ENCODE data around the gene CASK. TPM values are rescaled to one million over a fixed set of nuclear protein-coding genes. Genes with fewer than 3 reads are reported as not detected.

CASK gene
- total RNA-seq, 1 donor from 2014 or later = 38.2 TPM

- H3K4me3 ChIP-seq = no peak overlapping the region
- intact Hi-C loops (cut with DNase I) = no loop called here
- TF ChIP-seq, protein P1, sequence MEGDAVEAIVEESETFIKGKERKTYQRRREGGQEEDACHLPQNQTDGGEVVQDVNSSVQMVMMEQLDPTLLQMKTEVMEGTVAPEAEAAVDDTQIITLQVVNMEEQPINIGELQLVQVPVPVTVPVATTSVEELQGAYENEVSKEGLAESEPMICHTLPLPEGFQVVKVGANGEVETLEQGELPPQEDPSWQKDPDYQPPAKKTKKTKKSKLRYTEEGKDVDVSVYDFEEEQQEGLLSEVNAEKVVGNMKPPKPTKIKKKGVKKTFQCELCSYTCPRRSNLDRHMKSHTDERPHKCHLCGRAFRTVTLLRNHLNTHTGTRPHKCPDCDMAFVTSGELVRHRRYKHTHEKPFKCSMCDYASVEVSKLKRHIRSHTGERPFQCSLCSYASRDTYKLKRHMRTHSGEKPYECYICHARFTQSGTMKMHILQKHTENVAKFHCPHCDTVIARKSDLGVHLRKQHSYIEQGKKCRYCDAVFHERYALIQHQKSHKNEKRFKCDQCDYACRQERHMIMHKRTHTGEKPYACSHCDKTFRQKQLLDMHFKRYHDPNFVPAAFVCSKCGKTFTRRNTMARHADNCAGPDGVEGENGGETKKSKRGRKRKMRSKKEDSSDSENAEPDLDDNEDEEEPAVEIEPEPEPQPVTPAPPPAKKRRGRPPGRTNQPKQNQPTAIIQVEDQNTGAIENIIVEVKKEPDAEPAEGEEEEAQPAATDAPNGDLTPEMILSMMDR (IDR thresholded peaks at IDR 0.05) = no peak
- H3K27me3 ChIP-seq (ENCODE audit: low read depth) = no peaks in the 10 kb centered on the region
- H3K27ac ChIP-seq = no peak overlapping the region
- H3K9me3 ChIP-seq = no peaks in the 10 kb centered on the region
- no peak for DNase-seq
- no peak for ATAC-seq
- H3K4me1 ChIP-seq = no peaks in the 10 kb centered on the region
- no peaks in the 10 kb centered on the region for H3K36me3 ChIP-seq
These were observed 252.3 kb downstream of the CASK start for GRCh38 chrX:41671082-41671481.

DNA sequence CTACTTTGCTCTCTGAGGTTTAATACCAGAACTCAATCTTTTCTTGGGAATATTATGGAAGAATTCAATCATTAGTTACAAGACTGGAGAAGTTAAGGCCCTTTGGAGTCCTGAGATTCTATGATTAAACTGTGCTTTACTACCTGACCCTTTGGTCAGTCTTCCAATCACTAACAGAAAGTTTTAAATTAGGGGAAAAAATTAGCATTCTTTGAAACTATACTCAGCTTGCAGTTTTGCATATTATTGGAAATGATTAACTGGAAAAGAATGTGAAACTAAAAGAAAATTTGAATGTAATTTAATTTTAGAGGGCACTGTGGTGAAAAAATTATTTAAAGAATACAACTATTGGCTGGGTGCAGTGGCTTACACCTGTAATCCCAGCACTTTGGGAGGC is 253.2 kb downstream of the CASK start:
- TF ChIP-seq, protein P1 (IDR thresholded peaks at IDR 0.05) = no peak
- intact Hi-C loops (cut with DNase I) = no loop called here
- DNase-seq = no peak

DNA sequence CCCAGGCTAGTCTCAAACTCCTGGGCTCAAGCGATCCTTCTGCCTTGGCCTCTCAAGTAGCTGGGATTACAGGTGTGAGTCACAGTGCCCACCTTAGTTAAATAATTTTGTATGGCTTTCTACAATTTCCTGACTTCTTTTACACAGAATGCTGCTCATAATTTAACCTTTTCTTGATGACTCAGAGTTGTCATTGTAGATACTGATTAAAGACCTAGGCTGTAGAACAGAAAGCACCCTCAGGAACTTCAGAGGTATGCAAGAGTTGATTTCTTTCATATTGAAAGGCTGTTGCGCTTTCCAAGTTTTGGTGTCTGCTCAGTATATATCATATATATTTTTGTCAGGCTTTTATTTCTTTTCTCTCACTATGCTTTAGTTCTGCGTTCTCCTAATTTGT is 255.7 kb downstream of the CASK start:
- H3K27me3 ChIP-seq (ENCODE audit: low read depth) = no peaks in the 10 kb centered on the region
- intact Hi-C loops (cut with DNase I) = no loop called here
- no peak overlapping the region for H3K4me3 ChIP-seq
- TF ChIP-seq, protein P1 (IDR thresholded peaks at IDR 0.05) = no peak
- no peak for DNase-seq
- H3K4me1 ChIP-seq = no peaks in the 10 kb centered on the region
- ATAC-seq = no peak
- H3K27ac ChIP-seq = no peak overlapping the region
- no peaks in the 10 kb centered on the region for H3K9me3 ChIP-seq
- no peaks in the 10 kb centered on the region for H3K36me3 ChIP-seq

More for the DNA sequence above, 253.2 kb downstream of the CASK start:
- H3K4me3 ChIP-seq = no peak overlapping the region
- no peak for ATAC-seq
- no peaks in the 10 kb centered on the region for H3K27me3 ChIP-seq (ENCODE audit: low read depth)
- H3K27ac ChIP-seq = no peak overlapping the region
- H3K36me3 ChIP-seq = no peaks in the 10 kb centered on the region
- no peaks in the 10 kb centered on the region for H3K9me3 ChIP-seq
- no peaks in the 10 kb centered on the region for H3K4me1 ChIP-seq

- intact Hi-C loops (cut with DNase I) = no loop called here
- TF ChIP-seq, protein P1 (IDR thresholded peaks at IDR 0.05) = no peak
- H3K27ac ChIP-seq = no peak overlapping the region
These were observed 257.1 kb downstream of the CASK start for GRCh38 chrX:41666251-41666650.

GRCh38 chrX:41665686-41666085 is 257.7 kb downstream of the CASK start:
- Histone ChIP-seq H3K27ac (no peak overlapping the region), H3K4me3 (no peak overlapping the region), H3K27me3 (ENCODE audit: low read depth) (no peaks in the 10 kb centered on the region), H3K9me3 (no peaks in the 10 kb centered on the region), H3K4me1 (no peaks in the 10 kb centered on the region), H3K36me3 (peaks cover 3% of the 10 kb centered on the region)
- intact Hi-C loops (cut with DNase I) = no loop called here
- no peak for ATAC-seq
- TF ChIP-seq, protein P1 (IDR thresholded peaks at IDR 0.05) = no peak
- no peak for DNase-seq

More at GRCh38 chrX:41666251-41666650, 257.1 kb downstream of the CASK start:
- H3K4me3 ChIP-seq = no peak overlapping the region
- ATAC-seq = no peak
- H3K27me3 ChIP-seq (ENCODE audit: low read depth) = no peaks in the 10 kb centered on the region
- no peaks in the 10 kb centered on the region for H3K4me1 ChIP-seq
- no peaks in the 10 kb centered on the region for H3K9me3 ChIP-seq
- no peak for DNase-seq
- H3K36me3 ChIP-seq = no peaks in the 10 kb centered on the region

DNA sequence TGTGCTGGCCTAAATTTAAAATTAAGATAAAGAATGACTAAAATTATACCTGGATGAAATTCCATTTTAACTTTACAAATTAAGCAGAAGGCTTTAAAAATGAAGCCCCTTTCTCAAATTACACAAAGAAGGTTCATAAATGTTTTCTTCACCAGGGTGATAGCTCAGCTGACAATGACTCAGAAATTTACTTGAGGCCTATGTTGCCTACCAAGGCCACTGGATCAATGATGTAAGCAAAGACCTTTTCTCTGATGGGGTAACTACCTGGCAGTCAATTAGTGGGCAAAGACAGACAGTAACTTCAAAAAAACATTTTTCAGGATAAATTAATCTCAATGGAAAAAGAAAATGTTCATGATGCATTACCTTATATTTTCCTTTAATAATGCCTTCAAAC is 258.4 kb downstream of the CASK start:
- no peaks in the 10 kb centered on the region for H3K9me3 ChIP-seq
- DNase-seq (no peak), ATAC-seq (no peak)
- intact Hi-C loops (cut with DNase I) = no loop called here
- TF ChIP-seq, protein P1 (IDR thresholded peaks at IDR 0.05) = no peak
- H3K27me3 ChIP-seq (ENCODE audit: low read depth) = no peaks in the 10 kb centered on the region
- H3K27ac ChIP-seq = no peak overlapping the region
- H3K4me3 ChIP-seq = no peak overlapping the region
- H3K36me3 ChIP-seq = peaks cover 10% of the 10 kb centered on the region
- no peaks in the 10 kb centered on the region for H3K4me1 ChIP-seq

Data from lower lobe of right lung (tissue), 2 donors.